ENCODE data around the gene SNAI3.

Gene SNAI3

DNA sequence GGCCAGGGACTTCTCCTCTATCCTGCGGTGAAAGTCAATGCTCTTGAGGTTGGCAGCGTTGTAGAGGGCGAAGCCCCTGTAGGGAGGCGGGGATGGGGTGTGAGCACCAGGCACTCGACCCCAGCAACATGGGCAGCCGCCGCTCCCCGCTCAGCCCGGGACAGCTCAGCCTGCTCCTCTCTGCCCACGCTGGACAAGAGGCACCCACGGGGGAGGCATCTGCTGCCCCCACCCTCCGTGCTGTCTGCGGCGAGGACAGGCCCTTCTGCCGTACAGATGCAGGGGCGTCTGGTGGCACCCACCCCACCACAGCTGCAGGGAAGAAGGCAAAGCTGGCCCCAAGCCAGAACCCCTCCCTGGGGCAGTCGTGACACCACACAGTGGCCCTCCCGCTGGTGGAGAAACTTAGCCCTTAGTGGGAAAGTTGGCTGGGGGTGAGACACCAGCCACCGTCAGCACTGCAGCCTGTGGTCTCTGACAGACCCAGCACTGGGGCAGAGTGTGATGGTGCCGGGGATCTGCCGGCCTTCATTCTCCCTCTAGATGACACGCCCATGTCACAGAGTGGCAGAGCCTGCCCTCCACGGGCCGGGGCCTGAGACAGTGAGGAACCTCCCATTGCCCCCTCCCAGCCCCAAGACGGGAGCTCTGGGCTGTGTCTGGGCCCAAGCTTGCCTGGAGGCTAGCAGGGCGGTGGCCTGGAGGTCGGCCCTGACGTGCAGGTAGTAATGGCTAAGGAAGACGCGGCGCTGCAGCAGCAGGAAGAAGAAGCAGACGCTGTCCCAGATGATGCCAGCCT, 39.5 kb upstream of the SNAI3 start:
- TF ChIP-seq POLR2A (IDR thresholded peaks at IDR 0.05; ENCODE audit: low read length) (no peak), GATA1 (IDR thresholded peaks at IDR 0.05; ENCODE audit: low read depth, low read length) (no peak)
- no peak for DNase-seq

DNA sequence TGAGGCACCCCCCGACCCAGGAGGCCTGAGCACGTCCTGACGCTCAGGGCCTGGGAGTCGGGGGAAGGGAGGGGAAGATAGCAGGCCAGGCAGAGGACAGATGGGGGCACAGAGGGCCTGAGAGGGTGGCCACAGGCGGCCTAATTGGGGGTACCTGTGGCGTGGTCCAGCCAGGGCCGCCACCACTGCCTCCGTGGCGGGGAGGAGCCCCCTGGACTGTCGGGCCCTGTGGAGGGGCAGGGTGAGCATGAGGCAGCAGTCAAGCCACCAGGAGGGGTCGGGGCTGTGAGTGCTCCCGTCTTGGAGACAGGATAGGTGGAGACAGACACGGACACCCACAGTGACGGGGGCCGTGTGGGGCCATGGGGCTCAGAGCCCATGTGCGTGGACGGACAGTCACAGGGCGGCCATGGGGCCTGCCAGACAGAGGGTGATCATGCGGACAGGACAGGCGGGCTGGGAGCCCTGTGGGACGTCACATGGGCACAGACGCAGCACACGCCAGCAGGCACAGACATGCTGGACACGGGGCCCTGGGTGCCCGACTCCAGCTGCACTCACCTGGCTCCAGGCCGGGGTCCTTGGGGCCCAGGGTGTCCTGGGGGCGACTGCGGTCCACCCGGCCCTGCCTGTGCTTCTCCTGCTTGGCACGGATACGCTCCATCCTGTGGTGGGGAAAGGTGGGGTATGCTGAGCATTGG, 38.7 kb upstream of the SNAI3 start:
- TF ChIP-seq GATA1 (IDR thresholded peaks at IDR 0.05; ENCODE audit: low read depth, low read length) (no peak), POLR2A (IDR thresholded peaks at IDR 0.05; ENCODE audit: low read length) (no peak)
- DNase-seq: no peak

DNA sequence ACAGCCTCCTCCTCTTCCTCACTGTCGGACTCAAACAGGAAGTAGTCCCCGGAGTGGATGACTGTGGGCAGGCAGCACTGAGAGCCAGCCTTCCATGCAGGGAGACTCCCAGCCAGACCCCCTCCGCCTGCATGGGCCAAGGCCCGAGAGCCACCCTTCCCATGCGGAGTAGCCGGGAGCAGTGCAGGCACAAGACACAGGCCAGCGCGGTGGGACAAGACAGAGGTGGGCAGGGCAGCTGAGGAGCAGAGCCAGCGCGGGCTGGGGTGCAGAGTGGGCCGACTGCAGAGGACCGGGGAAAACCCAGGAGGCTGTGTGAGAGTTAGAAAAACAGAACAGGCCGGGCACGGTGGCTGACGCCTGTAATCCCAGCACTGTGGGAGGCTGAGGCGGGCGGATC, 37.6 kb upstream of the SNAI3 start:
- DNase-seq: no peak
- TF ChIP-seq GATA1 (IDR thresholded peaks at IDR 0.05; ENCODE audit: low read depth, low read length) (no peak), POLR2A (IDR thresholded peaks at IDR 0.05; ENCODE audit: low read length) (no peak)

DNA sequence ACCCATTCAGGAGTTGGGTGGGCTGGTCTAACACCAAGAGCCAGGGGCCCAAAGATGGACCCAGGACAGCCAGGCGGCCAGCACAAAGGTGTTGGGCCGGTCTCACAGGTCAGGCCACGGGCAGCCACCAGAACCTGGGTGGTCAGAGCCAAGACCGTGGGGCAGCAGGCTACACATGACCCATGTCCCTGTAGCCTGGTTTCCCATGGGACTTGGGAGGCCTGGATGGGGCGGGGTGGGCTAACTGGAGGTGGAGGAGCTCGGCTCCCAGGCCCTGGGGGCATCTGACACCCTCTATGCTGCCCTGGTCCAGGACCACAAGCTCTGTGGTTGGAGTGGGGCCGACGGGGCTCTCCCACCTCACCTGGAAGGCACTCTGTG, 37.2 kb upstream of the SNAI3 start:
- no peak for TF ChIP-seq GATA1 (IDR thresholded peaks at IDR 0.05; ENCODE audit: low read depth, low read length)
- TF ChIP-seq POLR2A (IDR thresholded peaks at IDR 0.05; ENCODE audit: low read length): no peak
- DNase-seq: no peak

DNA sequence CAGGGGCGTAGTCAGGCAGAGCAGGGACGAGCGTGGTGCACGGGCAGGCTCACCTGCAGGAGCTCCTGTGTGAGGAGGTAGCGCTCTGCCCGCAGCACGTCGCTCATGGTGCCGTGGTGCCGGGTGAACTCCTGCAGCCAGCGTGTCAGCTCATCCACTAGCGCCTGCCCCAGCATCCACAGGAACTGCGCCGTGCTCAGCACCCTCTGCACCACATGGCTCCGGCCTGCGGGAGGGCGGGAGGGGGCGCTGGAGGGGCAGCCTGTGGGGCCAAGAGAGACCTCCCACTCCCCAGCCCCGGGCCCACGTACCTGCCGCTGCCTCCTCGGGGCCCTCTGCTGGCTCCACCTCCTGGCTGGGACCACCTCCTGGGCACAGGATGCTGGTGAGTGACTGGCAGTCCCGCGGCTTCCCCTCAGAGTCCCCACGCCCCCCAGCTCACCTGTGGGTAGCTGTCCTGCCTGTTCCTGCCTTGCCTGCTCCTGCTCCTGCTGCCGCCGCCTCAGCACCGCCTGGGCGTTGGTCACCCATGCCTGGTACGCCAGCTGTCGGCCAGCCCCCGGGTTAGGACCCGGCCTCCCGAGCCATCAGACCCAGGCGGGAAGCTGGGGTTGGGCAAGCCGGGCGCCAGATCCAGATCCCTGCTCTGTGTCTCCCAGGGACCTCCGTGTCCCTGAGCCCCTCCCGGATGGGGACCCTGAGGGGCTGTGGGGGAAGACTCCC, 36.6 kb upstream of the SNAI3 start:
- DNase-seq: no peak
- no peak for TF ChIP-seq GATA1 (IDR thresholded peaks at IDR 0.05; ENCODE audit: low read depth, low read length)
- no peak for TF ChIP-seq POLR2A (IDR thresholded peaks at IDR 0.05; ENCODE audit: low read length)

DNA sequence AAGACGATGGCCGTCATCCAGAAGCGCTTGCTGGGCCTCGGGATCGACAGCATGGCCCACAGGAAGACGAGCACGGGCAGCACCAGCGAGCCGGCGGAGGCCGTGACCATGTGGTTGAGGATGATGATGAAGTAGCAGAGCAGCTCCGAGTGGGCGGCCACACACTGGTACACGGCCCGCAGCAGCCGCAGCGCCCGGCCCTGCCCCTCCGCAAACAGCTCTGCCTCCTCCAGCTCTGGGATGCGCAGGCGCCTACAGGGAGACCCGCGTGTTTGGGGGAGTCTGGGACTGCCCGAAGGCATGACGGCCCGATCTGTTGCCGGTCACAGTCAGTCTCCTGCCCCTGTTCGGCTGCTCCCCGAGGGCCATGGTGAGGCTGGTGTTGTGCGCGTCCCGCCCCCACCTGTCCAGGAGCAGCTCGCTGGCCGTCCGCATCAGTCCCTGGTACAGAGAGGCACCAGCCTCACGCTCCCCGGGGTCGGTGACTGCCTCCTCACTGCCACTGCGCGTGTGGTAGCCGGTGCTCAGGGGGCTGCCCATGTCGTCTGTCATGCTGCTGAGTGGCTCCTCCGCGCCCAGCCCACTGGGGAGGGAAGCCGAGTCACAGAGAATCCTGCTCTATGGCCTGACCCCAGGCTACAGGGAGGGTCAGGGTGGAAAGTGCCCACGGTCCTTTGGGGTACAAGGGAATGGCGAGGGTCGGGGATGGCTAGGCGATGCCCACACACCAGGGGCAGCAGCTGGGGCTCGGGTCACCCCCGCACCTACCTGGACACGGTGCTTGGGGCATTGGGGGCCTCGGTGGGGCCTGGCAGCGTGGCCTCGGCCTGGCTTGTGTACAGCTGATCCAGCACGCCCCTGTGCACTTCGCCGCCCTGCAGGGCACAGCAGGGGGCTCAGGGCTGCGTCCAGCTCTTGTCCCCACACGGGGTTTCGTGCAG, 35.8 kb upstream of the SNAI3 start:
- DNase-seq: no peak
- TF ChIP-seq GATA1 (IDR thresholded peaks at IDR 0.05; ENCODE audit: low read depth, low read length): no peak

DNA sequence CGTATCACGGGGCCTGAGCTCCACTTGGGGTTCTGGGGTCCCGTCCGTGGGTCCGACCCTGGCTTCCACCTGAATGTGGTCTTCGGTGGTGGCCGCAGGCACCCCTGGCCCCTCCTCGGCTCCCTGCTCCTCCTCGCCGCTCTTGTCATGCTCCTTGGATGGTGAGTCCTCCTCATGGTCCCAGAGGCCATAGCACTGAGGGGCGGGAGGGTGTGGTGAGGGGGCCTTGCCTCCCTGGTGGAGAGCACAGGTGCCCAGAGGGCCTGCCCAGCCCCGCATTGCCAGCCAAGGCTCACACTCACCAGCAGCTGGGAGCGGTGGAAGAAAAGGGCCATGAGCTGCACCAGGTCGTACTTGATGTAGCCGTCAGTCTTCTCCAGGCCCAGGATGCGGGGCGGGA, 34.9 kb upstream of the SNAI3 start:
- no peak for TF ChIP-seq GATA1 (IDR thresholded peaks at IDR 0.05; ENCODE audit: low read depth, low read length)
- TF ChIP-seq POLR2A (IDR thresholded peaks at IDR 0.05; ENCODE audit: low read length): no peak
- no peak for DNase-seq

DNA sequence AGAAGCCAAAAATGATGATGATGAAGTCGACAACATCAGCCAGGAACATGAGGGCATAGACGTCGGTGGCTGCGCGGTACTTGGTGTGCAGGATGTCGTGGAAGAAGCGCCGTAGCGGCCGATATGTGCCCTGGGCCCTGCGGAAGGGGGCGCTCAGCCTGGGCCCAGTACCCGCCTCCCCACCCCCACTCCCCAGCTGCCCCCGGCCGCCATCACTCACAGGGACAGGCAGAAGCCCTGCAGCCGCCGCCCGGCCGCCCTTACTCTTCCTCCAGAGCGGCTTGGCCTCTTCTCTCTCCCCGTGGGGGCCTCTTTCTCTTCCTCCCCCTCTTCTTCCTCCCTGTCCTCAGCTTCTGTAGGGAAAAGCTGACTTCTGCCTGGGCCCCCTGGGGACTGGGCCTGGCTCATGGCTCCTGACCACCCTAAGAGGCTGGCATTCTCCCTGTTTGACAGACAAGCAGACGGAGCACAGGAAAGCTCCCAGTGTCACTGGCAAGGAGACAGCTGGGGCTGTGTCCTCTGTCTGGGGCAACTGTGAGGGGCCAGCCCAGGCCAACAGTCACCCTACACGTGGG, 34.2 kb upstream of the SNAI3 start:
- TF ChIP-seq POLR2A (IDR thresholded peaks at IDR 0.05; ENCODE audit: low read length) (no peak), GATA1 (IDR thresholded peaks at IDR 0.05; ENCODE audit: low read depth, low read length) (no peak)
- no peak for DNase-seq

DNA sequence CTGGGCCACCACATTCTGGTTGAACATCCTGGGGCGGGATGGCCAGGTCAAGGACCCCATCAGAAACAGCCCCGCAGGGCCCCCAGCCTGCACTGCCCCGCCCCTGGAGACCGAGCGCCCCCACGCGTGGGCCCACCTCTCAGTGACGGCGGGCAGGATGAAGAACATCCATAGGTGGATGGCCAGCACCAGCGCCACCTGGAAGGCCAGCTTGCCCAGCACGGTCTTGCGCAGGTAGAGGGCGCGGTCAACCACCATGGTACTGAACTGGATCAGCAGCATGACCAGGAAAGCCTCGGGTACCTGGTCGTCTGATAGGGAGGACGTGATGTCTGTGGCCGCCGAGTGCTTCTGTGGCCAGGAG, 33.6 kb upstream of the SNAI3 start:
- no peak for DNase-seq
- TF ChIP-seq POLR2A (IDR thresholded peaks at IDR 0.05; ENCODE audit: low read length) (no peak), GATA1 (IDR thresholded peaks at IDR 0.05; ENCODE audit: low read depth, low read length) (no peak)

DNA sequence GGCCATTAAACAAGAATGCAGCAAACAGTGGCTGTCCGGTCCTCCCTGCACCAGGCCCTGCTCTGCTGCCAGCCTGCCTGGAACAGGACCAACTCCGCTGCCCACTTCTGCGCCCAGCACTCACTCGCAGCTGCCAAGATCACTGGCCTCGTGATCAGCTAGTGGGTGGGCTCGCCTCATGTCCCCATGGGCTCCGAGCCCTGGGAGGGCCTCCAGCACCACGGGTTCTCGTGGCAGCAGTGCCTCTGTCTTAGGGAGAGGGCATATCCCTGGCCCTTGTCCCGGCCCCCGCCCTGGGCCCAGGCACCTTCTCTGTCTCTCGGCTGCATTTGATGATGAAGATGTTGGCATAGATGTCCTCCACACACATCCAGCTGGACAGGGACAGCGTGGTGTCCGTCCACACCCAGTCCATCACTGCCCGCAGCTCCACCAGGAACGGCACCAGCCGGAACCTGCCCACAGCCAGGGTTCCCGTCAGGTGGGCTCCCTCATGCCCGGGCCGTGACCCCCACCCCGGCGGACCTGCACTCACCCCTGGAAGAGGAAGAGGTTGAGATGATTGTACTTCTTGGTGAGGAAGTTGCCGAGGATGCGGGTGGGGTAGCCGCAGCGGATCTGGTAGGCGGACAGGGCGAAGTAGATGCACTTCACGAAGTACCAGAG, 33.1 kb upstream of the SNAI3 start:
- TF ChIP-seq GATA1 (IDR thresholded peaks at IDR 0.05; ENCODE audit: low read depth, low read length) (no peak), POLR2A (IDR thresholded peaks at IDR 0.05; ENCODE audit: low read length) (no peak)
- DNase-seq: no peak

DNA sequence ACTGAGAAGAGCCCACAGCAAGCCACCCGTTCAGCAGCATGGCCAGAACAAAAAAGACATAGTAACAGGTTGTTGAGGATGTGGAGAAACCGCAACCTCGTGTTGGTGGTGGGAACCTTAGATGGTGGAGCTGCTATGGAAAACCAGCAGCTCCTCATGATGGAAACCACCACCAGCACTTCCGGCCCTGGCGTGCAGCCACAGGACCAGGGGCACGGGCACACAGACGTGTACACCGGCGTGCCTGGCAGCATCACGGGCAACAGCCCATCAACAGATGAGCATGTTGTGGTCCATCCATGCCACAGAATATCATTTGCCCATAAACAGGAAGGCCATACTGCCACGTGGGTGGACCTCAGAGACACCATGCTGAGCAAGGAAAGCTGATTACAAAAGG, 31.9 kb upstream of the SNAI3 start:
- TF ChIP-seq POLR2A (IDR thresholded peaks at IDR 0.05; ENCODE audit: low read length): no peak
- no peak for TF ChIP-seq GATA1 (IDR thresholded peaks at IDR 0.05; ENCODE audit: low read depth, low read length)
- no peak for DNase-seq

DNA sequence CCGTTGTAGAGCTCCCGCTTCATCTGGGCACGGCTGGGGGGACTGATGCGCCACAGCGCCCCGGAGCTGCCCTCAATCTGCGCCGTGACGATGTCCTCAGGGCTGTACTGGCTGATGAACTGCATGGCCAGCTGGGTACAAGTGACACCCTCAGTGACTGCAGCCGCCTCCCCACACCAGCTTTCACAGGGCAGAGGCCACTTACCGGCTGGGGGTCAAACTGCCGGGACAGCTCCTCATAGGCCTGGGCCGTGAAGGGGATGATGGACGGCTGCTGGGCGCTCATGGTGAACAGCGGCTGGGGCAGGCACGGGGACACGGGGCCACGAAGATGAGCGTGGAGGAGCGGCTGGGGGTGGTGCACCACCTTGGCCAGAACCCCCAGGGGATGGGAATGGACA, 30.3 kb upstream of the SNAI3 start:
- no peak for DNase-seq
- TF ChIP-seq POLR2A (IDR thresholded peaks at IDR 0.05; ENCODE audit: low read length): no peak
- TF ChIP-seq GATA1 (IDR thresholded peaks at IDR 0.05; ENCODE audit: low read depth, low read length): no peak

DNA sequence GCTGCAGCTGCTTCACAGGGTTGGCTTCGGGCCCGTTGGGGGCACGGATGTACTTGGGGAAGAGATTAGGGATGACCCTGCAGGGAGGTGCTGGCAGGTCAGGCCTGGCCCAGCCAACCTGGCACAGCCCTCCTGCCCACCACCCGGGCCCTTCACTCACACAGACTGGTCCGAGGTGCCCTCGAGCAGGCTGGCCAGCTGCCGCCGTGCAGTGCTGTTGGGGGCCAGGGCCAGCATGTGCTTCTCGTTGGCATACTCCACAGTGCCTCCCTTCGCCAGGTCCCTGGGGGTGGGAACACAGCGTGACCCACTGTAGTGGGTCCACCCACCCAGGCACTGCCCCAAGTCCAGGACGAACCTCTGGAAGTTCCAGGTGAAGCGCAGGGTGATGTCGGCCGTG, 29.9 kb upstream of the SNAI3 start:
- TF ChIP-seq GATA1 (IDR thresholded peaks at IDR 0.05; ENCODE audit: low read depth, low read length) (no peak), POLR2A (IDR thresholded peaks at IDR 0.05; ENCODE audit: low read length) (no peak)
- DNase-seq: no peak

Measured in erythroblast (primary cell).